ACC112 (cell line): ENCODE results near the gene ZBTB4.
"Not testable (repeated sequence)": the region's sequence is repeated elsewhere in the genome, so short reads cannot be mapped to it uniquely, and the experiment has no call there.

Experiments used
- H2AFZ ChIP-seq: fragments of 200-600 bp; sonication (generic); one replicate; pipeline ENCODE4 v1.6.0; 2017; ENCODE audit warnings: antibody characterized with exemption, low read length; ENCODE audit not compliant: unreplicated experiment
- H3K27ac ChIP-seq: fragments of 200-600 bp; sonication (generic); 2 replicates; pipeline ENCODE4 v1.5.1; 2014; ENCODE audit warnings: low read depth, mild to moderate bottlenecking, antibody characterized with exemption, low read length, moderate library complexity
- H3K27me3 ChIP-seq: fragments of 200-600 bp; sonication (generic); 2 replicates; pipeline ENCODE4 v1.6.1; 2014; ENCODE audit warnings: mild to moderate bottlenecking, antibody characterized with exemption, low read length, moderate library complexity, mixed read lengths; ENCODE audit not compliant: insufficient read depth
- H3K36me3 ChIP-seq: fragments of 200-600 bp; sonication (generic); 2 replicates; pipeline ENCODE4 v1.6.1; 2016; ENCODE audit warnings: mild to moderate bottlenecking, antibody characterized with exemption, low read length, moderate library complexity, mixed read lengths; ENCODE audit not compliant: insufficient read depth
- H3K4me1 ChIP-seq: fragments of 200-600 bp; sonication (generic); one replicate; pipeline ENCODE4 v1.6.1; 2016; ENCODE audit warnings: low read length, mixed read lengths; ENCODE audit not compliant: insufficient read depth, unreplicated experiment, control insufficient read depth
- H3K4me3 ChIP-seq: fragments of 200-600 bp; sonication (generic); 2 replicates; pipeline ENCODE4 v1.5.1; 2014; ENCODE audit warnings: mild to moderate bottlenecking, low read depth, low read length
- H3K79me2 ChIP-seq: fragments of 200-600 bp; sonication (generic); one replicate; pipeline ENCODE4 v1.6.0; 2016; ENCODE audit warnings: low read length; ENCODE audit not compliant: control insufficient read depth, unreplicated experiment, insufficient read depth

ZBTB4 gene

GRCh38 chr17:7478276-7479212 is 887 bp downstream of the ZBTB4 start:
- Histone ChIP-seq H3K79me2 (peaks cover 58% of the 10 kb centered on the region), H3K27ac (peak overlapping the region; percentile 79), H3K4me3 (peak overlapping the region; percentile 81), H3K27me3 (no peaks in the 10 kb centered on the region), H3K36me3 (no peaks in the 10 kb centered on the region), H3K4me1 (peaks cover 39% of the 10 kb centered on the region), H2AFZ (peak overlapping the region; percentile 84)

- no peaks in the 10 kb centered on the region for H3K36me3 ChIP-seq
- H2AFZ ChIP-seq, result no peak overlapping the region
- peak overlapping the region; percentile 79 for H3K27ac ChIP-seq
- no peaks in the 10 kb centered on the region for H3K27me3 ChIP-seq
- H3K4me1 ChIP-seq, result peaks cover 34% of the 10 kb centered on the region
- peak overlapping the region; percentile 81 for H3K4me3 ChIP-seq
- peaks cover 61% of the 10 kb centered on the region for H3K79me2 ChIP-seq
Observed at GRCh38 chr17:7477392-7478275, 1.8 kb downstream of the ZBTB4 start.

- H3K27ac ChIP-seq, result peak overlapping the region; percentile 79
Observed at GRCh38 chr17:7476951-7477350, 2.5 kb downstream of the ZBTB4 start.

GRCh38 chr17:7476494-7476893 is 2.9 kb downstream of the ZBTB4 start:
- H3K27ac ChIP-seq, result peak overlapping the region; percentile 52
- H3K4me1 ChIP-seq, result peaks cover 34% of the 10 kb centered on the region
- H3K27me3 ChIP-seq, result no peaks in the 10 kb centered on the region
- peaks cover 66% of the 10 kb centered on the region for H3K79me2 ChIP-seq
- H3K4me3 ChIP-seq, result no peak overlapping the region
- no peaks in the 10 kb centered on the region for H3K36me3 ChIP-seq
- H2AFZ ChIP-seq, result no peak overlapping the region

More at GRCh38 chr17:7476951-7477350, 2.5 kb downstream of the ZBTB4 start:
- Histone ChIP-seq H3K79me2 (peaks cover 62% of the 10 kb centered on the region), H2AFZ (no peak overlapping the region), H3K4me3 (peak overlapping the region; percentile 81), H3K27me3 (no peaks in the 10 kb centered on the region), H3K4me1 (peaks cover 34% of the 10 kb centered on the region), H3K36me3 (no peaks in the 10 kb centered on the region)

GRCh38 chr17:7475764-7476422 is 3.5 kb downstream of the ZBTB4 start:
- H3K36me3 ChIP-seq, result no peaks in the 10 kb centered on the region

GRCh38 chr17:7474767-7475166 is 4.7 kb downstream of the ZBTB4 start:
- not testable (repeated sequence) for H3K36me3 ChIP-seq, H3K27ac ChIP-seq, H3K4me3 ChIP-seq, H2AFZ ChIP-seq, H3K27me3 ChIP-seq
- H3K4me1 ChIP-seq, result peaks cover 29% of the 10 kb centered on the region
- peaks cover 67% of the 10 kb centered on the region for H3K79me2 ChIP-seq

More at GRCh38 chr17:7475764-7476422, 3.5 kb downstream of the ZBTB4 start:
- Histone ChIP-seq H3K27ac (peak overlapping the region; percentile 52), H2AFZ (no peak overlapping the region), H3K4me1 (peaks cover 34% of the 10 kb centered on the region), H3K27me3 (no peaks in the 10 kb centered on the region), H3K79me2 (peaks cover 68% of the 10 kb centered on the region), H3K4me3 (no peak overlapping the region)

GRCh38 chr17:7471729-7472128 is 7.7 kb downstream of the ZBTB4 start:
- H3K4me3 ChIP-seq, result no peak overlapping the region
- no peak overlapping the region for H2AFZ ChIP-seq
- peaks cover 18% of the 10 kb centered on the region for H3K4me1 ChIP-seq
- no peaks in the 10 kb centered on the region for H3K27me3 ChIP-seq
- peaks cover 50% of the 10 kb centered on the region for H3K79me2 ChIP-seq
- no peaks in the 10 kb centered on the region; the same call in 1 of the 2 replicates for H3K36me3 ChIP-seq
- no peak overlapping the region for H3K27ac ChIP-seq

- Histone ChIP-seq H3K4me1 (peaks cover 12% of the 10 kb centered on the region), H3K79me2 (peaks cover 38% of the 10 kb centered on the region)
- not testable (repeated sequence) for H3K4me3 ChIP-seq, H3K27me3 ChIP-seq, H3K36me3 ChIP-seq, H2AFZ ChIP-seq, H3K27ac ChIP-seq
Observed at GRCh38 chr17:7470457-7470973, 8.9 kb downstream of the ZBTB4 start.

GRCh38 chr17:7469843-7470242 is 9.6 kb downstream of the ZBTB4 start:
- Histone ChIP-seq H3K4me1 (peaks cover 12% of the 10 kb centered on the region), H3K79me2 (peaks cover 31% of the 10 kb centered on the region)
- not testable (repeated sequence) for H3K4me3 ChIP-seq

GRCh38 chr17:7468804-7469389 is 10.5 kb downstream of the ZBTB4 start:
- Histone ChIP-seq H3K79me2 (peaks cover 23% of the 10 kb centered on the region), H3K36me3 (no peaks in the 10 kb centered on the region; the same call in 1 of the 2 replicates), H2AFZ (no peak overlapping the region), H3K4me1 (peaks cover 12% of the 10 kb centered on the region), H3K4me3 (no peak overlapping the region), H3K27ac (no peak overlapping the region), H3K27me3 (no peaks in the 10 kb centered on the region)

More at GRCh38 chr17:7469843-7470242, 9.6 kb downstream of the ZBTB4 start:
- H2AFZ ChIP-seq, H3K36me3 ChIP-seq, H3K27ac ChIP-seq, H3K27me3 ChIP-seq: not testable (repeated sequence)
